ENCODE measurements around the gene CHD2. TPM values are rescaled to one million over a fixed set of nuclear protein-coding genes. Genes with fewer than 3 reads are reported as not detected.
A peak's percentile ranks its signal among the peaks of the same experiment; 100 is the strongest.

The CHD2 gene
- total RNA-seq, 1 experiment from 2014 or later, result 120 TPM

- TF ChIP-seq EZH2 (IDR thresholded peaks at IDR 0.05; ENCODE audit: low read depth) (no peak), CTCF (conservative IDR thresholded peaks at IDR 0.05) (no peak)
- Histone ChIP-seq H4K20me1 (ENCODE audit: insufficient read depth) (no peaks in the 10 kb centered on the region), H3F3A (ENCODE audit: insufficient read depth, low read depth) (peaks cover 44% of the 10 kb centered on the region), H3K9me3 (ENCODE audit: insufficient read depth, low read depth) (peaks cover 30% of the 10 kb centered on the region), H3K79me2 (ENCODE audit: low read depth) (peaks cover 23% of the 10 kb centered on the region), H3K4me2 (no peak overlapping the region), H3K4me3 (no peak overlapping the region), H3K36me3 (ENCODE audit: low read depth) (peaks cover 92% of the 10 kb centered on the region), H3K9me2 (ENCODE audit: insufficient read depth) (no peaks in the 10 kb centered on the region), H3K4me1 (replicated peaks; ENCODE audit: insufficient read depth) (no peaks in the 10 kb centered on the region), H3K27ac (no peak overlapping the region), H3K27me3 (ENCODE audit: insufficient read depth, low read depth) (no peaks in the 10 kb centered on the region), H2AFZ (no peak overlapping the region)
- DNase-seq, result no peak
- POLR2A ChIA-PET (ENCODE audit: unreplicated experiment), result no interaction called here
- no TSS peak for BruUV-seq (replicated peaks)
- intact Hi-C loops (cut with micrococcal nuclease; ENCODE audit: unreplicated experiment), result no loop called here
- CTCF ChIA-PET, result no interaction called here
These were observed 44.9 kb downstream of the CHD2 start for GRCh38 chr15:92944946-92945521.

GRCh38 chr15:92947071-92947730, 47.1 kb downstream of the CHD2 start:
- TF ChIP-seq CTCF (conservative IDR thresholded peaks at IDR 0.05), result no peak
- TF ChIP-seq EZH2 (IDR thresholded peaks at IDR 0.05; ENCODE audit: low read depth), result no peak
- no peak overlapping the region for H3K4me2 ChIP-seq
- H3F3A ChIP-seq (ENCODE audit: insufficient read depth, low read depth), result peaks cover 49% of the 10 kb centered on the region
- H3K4me3 ChIP-seq, result peak overlapping the region; percentile 0; the same call in 1 of the 2 replicates
- no peaks in the 10 kb centered on the region for H3K4me1 ChIP-seq (replicated peaks; ENCODE audit: insufficient read depth)
- peaks cover 30% of the 10 kb centered on the region for H3K9me3 ChIP-seq (ENCODE audit: insufficient read depth, low read depth)
- no peak overlapping the region for H2AFZ ChIP-seq
- peaks cover 23% of the 10 kb centered on the region for H3K79me2 ChIP-seq (ENCODE audit: low read depth)
- H3K9me2 ChIP-seq (ENCODE audit: insufficient read depth), result no peaks in the 10 kb centered on the region
- H3K27me3 ChIP-seq (ENCODE audit: insufficient read depth, low read depth), result no peaks in the 10 kb centered on the region
- peaks cover 96% of the 10 kb centered on the region for H3K36me3 ChIP-seq (ENCODE audit: low read depth)
- CTCF ChIA-PET, result no interaction called here
- DNase-seq, result no peak
- BruUV-seq (replicated peaks), result no TSS peak
- intact Hi-C loops (cut with micrococcal nuclease; ENCODE audit: unreplicated experiment), result no loop called here
- POLR2A ChIA-PET (ENCODE audit: unreplicated experiment), result no interaction called here
- H4K20me1 ChIP-seq (ENCODE audit: insufficient read depth), result no peaks in the 10 kb centered on the region
- H3K27ac ChIP-seq, result no peak overlapping the region

- ChIA-PET CTCF (no interaction called here), POLR2A (ENCODE audit: unreplicated experiment) (no interaction called here)
- peaks cover 94% of the 10 kb centered on the region for H3K36me3 ChIP-seq (ENCODE audit: low read depth)
- no peaks in the 10 kb centered on the region for H3K4me1 ChIP-seq (replicated peaks; ENCODE audit: insufficient read depth)
- no peaks in the 10 kb centered on the region for H3K9me2 ChIP-seq (ENCODE audit: insufficient read depth)
- no peak overlapping the region for H3K4me3 ChIP-seq
- H3K9me3 ChIP-seq (ENCODE audit: insufficient read depth, low read depth), result peaks cover 30% of the 10 kb centered on the region
- TF ChIP-seq CTCF (conservative IDR thresholded peaks at IDR 0.05) (no peak), EZH2 (IDR thresholded peaks at IDR 0.05; ENCODE audit: low read depth) (no peak)
- intact Hi-C loops (cut with micrococcal nuclease; ENCODE audit: unreplicated experiment), result no loop called here
- no peak for DNase-seq
- H3K27me3 ChIP-seq (ENCODE audit: insufficient read depth, low read depth), result no peaks in the 10 kb centered on the region
- H4K20me1 ChIP-seq (ENCODE audit: insufficient read depth), result no peaks in the 10 kb centered on the region
- H3K27ac ChIP-seq, result no peak overlapping the region
- BruUV-seq (replicated peaks), result no TSS peak
- no peak overlapping the region for H2AFZ ChIP-seq
- peaks cover 28% of the 10 kb centered on the region for H3K79me2 ChIP-seq (ENCODE audit: low read depth)
- H3F3A ChIP-seq (ENCODE audit: insufficient read depth, low read depth), result peaks cover 68% of the 10 kb centered on the region
- no peak overlapping the region for H3K4me2 ChIP-seq
These were observed 49.6 kb downstream of the CHD2 start for GRCh38 chr15:92949604-92950249.
